GM18858 (cell line): Measurements from ENCODE around the gene RPA1.

Experiments used
- ATAC-seq: cut with Tn5 transposase; IDR thresholded peaks from one replicate; pipeline ENCODE4 v1.9.1; 2021; ENCODE audit not compliant: unreplicated experiment

The RPA1 gene

DNA sequence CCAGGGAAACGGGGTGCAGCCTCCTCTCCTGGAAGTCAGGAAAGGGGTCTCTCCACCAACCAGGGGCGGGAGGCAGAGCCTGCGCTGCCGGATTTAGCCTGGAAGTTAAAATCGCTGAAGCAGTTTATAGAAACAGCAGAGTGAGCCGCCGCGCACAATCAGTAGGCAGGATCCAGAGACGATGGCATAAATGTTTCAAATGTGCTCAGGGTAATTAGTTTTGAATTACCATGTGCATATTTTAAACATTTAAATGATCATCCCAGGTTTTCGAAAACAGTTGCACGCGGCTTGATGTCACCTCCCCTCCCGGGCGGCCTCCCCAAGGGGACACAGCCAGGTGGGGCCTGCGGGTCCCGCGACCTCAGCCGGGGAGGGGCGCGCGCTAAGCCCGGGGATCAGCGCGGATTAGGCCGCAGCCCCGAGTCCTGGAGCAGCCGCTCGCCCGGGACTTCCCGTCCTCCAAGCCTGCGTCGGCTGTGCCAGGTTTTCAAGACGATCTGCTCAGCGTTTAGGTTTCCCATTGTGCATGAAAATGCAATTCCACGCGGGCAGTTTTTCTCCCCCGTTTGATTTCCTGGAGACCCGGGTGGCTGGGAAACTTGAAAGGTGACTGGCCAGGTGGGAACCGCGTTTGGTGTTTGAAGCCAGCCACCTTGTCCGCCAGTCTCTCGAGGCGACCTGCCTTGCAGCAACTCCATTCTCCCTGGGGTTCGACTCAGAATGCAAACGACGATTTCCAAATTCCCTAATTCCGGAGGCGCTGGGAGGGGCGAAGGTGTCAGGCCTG is 78.3 kb downstream of the RPA1 start:
- ATAC-seq: no peak

DNA sequence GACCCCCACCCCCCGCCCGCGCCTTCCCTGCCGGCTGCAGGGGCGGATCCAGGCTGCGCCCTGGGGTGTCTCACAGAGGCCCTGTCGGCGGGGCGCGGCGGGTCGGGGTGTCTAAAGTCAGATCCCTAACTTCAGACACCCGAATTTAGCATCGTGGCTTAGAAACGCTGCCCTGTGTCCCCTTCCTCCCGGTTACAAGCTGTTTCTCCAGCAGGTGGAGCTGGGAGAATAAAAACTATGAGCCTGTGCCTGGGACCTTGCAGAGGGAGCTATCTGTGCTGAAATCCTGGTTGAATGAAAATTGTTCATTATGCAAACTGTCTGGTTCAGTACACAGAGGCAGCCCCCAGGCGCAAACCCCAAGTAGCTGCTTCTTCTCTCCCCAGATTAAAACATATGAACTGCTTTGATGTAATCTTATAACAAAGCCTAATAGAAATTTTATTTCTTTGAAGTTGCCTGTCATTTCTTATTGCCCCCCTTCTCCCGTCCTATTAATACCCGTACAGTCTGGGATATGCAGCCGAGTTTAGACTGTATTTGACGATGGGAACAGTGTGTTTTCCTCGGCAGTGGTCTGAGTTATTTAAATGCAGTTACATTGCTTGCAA is 79.0 kb downstream of the RPA1 start:
- no peak for ATAC-seq

DNA sequence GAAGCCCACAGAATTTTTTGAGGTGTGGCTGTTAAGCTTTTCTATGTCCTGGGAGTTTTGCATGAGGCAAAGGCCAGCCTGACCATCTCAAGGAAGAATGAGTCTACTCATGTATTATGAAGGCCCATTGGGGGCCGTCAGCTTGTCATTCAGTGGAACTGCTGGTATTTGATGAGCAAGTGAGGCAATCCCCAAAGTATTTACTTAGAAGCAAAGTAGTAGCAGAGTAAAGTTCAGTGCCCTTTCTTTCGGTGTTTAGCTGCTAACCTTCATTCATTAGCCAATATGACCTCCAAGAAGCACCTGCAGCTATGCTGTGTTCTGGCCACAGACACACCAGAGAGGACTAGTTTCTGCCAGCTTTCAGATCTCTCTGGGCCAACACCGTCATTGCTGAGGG is 80.2 kb downstream of the RPA1 start:
- no peak for ATAC-seq

- ATAC-seq: no peak
Measured at GRCh38 chr17:1912146-1912545, 82.3 kb downstream of the RPA1 start.

- ATAC-seq: no peak
Measured at GRCh38 chr17:1913702-1914101, 83.9 kb downstream of the RPA1 start.

GRCh38 chr17:1914661-1915083 is 84.9 kb downstream of the RPA1 start:
- no peak for ATAC-seq

DNA sequence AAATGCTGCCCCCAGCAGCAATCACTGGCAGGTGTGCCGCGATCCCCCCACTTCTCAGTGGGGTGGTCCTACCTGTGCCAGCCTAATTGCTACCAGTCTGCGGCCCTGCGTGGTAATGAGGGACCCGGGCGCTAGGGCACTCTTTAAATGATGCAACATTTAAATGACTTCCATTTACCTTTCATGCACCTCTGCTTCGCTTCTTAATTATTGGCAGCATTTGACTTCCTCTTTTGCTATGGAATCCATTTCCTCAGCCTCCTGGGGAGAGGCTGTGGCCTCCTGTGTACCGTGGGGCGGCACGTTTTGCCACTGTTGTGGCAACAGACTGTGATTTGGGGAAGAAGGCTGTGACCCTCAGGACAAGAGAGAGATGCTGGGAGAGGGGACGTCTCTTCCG is 86.1 kb downstream of the RPA1 start:
- no peak for ATAC-seq

- no peak for ATAC-seq
Measured at GRCh38 chr17:1916316-1916715, 86.5 kb downstream of the RPA1 start.

GRCh38 chr17:1916963-1917715 is 87.3 kb downstream of the RPA1 start:
- no peak for ATAC-seq

GRCh38 chr17:1918346-1919162 is 88.7 kb downstream of the RPA1 start:
- no peak for ATAC-seq

GRCh38 chr17:1919201-1919600 is 89.4 kb downstream of the RPA1 start:
- no peak for ATAC-seq

- ATAC-seq: no peak
Measured at GRCh38 chr17:1920948-1921351, 91.1 kb downstream of the RPA1 start.

DNA sequence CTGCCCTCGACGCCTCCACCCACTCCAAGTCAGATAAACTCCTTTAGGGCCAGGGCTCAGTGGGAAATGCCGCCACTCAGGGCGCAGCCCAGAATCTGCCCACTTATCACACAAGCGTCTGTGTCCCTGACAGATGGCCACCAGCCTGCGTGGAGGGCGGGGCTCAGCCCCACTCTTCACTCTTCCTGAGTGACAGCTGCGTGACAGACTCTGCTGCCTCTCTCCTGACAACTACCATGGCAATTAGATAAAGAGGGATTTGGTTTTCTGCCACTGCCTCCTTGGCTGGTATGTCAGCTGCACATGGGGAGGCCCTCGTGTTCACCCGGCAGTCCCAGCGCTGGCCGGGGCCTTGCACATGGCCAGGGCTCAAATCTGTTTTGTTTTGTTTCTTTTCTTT is 99.2 kb downstream of the RPA1 start:
- ATAC-seq: no peak

DNA sequence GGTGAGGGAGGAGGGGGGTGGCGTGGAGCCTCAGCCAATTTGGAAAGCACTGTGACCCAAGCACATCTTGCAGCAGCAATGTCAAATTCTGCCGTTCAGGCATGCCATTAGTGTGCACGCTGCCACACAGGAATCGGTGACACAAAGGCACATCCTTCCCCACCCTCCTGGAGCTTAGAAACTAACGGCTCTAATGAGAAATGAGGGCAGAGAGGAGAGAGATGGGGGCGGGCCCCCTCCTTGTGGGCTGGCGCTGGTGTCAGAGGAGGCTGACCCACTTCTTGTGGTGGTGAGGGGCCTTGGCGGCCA is 100.5 kb downstream of the RPA1 start:
- no peak for ATAC-seq

DNA sequence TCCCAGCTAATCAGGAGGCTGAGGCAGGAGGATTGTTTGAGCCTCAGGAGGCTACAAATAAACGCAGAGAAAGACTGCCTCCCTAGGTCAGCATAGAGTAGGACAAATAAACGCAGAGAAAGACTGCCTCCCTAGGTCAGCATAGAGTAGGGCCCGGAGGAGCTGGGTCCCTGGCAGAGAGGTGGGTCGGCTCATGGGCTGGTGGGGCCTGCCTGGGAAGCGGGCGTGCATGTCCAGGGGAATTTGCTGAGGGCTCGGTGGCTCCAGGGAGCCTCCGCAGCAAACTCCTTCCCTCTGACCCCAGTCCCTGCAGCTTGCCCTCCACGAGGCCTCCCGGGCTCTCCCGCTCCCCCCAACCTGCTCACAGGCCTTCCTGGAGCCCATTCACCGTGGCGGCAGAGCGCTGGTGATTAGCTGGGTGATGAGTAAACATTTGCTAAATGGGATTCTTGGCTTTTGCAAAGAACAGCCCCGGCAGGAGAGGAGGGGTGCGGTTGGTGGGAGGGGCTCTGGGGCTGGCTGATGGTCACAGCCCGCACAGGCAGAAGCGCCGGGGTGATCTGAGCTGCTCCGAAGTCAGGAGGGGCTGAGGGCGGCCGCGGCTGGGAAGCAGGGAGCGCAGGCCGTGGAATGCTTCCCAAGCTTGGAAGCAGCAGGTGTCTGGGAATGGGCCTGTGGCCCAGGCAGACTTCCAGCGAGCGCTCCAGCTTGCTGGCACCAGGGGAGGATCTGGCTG is 102.2 kb downstream of the RPA1 start:
- no peak for ATAC-seq

- ATAC-seq: no peak
Measured at GRCh38 chr17:1933875-1934715, 104.3 kb downstream of the RPA1 start.

DNA sequence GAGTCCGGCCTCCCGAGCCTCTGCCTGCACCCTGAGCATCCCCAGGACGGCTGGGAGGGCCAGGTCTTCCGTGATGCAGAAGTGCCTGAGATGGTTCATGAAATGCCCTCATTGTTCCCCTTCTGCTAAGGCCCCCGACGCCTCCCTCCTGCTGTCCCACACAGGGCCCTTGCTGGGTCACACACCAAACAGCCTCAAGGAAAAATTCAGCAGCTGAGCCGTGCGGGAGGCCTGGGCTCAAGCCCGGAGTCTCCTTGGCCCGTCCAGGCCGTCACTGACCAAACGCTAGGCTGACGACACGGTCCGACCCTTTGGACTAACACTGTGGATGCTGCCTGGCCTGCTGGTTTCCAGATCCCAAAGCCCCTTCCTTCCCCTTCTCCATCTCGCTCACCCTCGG is 105.1 kb downstream of the RPA1 start:
- no peak for ATAC-seq

- no peak for ATAC-seq
Measured at GRCh38 chr17:1936766-1937165, 107.0 kb downstream of the RPA1 start.

DNA sequence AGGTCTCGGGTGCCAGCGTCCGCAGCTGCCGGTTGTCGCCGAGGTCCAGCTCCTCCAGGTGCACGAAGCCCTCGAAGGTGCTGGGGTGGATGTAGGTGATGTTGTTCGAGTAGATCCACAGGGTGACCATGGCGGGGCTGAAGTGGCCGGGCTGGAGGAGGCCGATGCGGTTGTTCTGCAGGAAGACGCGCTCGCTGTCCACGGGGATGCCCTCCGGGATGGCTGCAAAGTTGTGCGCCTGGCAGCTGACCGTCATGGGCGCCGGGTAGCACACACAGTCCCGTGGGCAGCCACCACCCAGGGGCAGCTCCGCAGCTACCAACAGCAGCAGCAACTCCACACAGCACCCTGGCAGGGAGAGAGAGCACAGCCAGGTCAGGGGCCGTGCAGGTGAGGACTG is 107.7 kb downstream of the RPA1 start:
- no peak for ATAC-seq
